Suprapubic skin (tissue), 3 donors: ENCODE measurements around the gene PDE4D.

Source experiments
- CTCF ChIP-seq, 2 donors: fragments of 200-600 bp in 1 of 2; fragments of 450-650 bp in 1 of 2; sonication (generic) in 1 of 2; IDR thresholded peaks; one replicate each; pipeline ENCODE4 v1.5.1; 2016 to 2019; ENCODE audit warnings: antibody characterized with exemption in 2 of 2, mild to moderate bottlenecking in 1 of 2, moderate library complexity in 1 of 2
- POLR2A ChIP-seq, 2 donors: fragments of 450-650 bp; IDR thresholded peaks; one replicate each; pipeline ENCODE4 v1.6.1; 2017; ENCODE audit warnings: antibody characterized with exemption in 2 of 2, mild to moderate bottlenecking in 2 of 2, moderate library complexity in 2 of 2

- TF ChIP-seq CTCF (IDR thresholded peaks at IDR 0.05) (no peak), POLR2A (IDR thresholded peaks at IDR 0.05) (no peak)
Observed at GRCh38 chr5:59222687-59223511, 670.6 kb downstream of the PDE4D start.
